HG02938 (cell line): Measurements from ENCODE around the gene MT1B.

ENCODE experiments used
- ATAC-seq: cut with Tn5 transposase; IDR thresholded peaks from one replicate; pipeline ENCODE4 v1.9.1; 2021; ENCODE audit warnings: mild to moderate bottlenecking, moderate library complexity; ENCODE audit not compliant: unreplicated experiment

MT1B gene

DNA sequence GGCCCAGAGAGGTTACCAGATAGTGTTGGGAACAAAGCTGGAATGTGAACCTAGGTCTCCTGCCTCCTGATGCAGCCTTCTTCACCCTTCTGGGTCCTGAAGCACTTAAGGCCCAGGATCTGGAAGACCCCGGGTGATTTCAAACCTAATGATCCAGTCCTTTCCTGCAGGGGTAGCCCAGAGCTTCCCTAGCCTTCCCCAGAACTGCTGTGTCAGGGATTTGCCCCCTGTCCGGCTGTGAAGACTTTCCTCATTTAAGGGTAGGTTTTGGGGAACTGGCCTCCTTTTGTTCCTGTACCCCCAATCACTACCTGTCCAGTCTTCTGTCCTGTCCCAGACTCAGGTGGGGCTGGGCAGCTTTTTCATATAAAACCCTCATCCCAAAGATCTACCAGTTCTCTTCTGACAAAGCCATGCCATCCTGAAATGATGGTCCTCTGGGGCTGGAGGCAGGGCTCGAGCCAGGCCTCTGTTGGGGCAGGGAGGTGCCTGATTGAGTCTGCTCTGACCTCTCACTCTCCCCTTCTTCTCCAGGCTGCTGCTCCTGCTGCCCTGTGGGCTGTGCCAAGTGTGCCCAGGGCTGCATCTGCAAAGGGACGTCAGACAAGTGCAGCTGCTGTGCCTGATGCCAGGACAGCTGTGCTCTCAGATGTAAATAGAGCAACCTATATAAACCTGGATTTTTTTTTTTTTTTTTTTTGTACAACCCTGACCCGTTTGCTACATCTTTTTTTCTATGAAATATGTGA, 31.9 kb downstream of the MT1B start:
- no peak for ATAC-seq

DNA sequence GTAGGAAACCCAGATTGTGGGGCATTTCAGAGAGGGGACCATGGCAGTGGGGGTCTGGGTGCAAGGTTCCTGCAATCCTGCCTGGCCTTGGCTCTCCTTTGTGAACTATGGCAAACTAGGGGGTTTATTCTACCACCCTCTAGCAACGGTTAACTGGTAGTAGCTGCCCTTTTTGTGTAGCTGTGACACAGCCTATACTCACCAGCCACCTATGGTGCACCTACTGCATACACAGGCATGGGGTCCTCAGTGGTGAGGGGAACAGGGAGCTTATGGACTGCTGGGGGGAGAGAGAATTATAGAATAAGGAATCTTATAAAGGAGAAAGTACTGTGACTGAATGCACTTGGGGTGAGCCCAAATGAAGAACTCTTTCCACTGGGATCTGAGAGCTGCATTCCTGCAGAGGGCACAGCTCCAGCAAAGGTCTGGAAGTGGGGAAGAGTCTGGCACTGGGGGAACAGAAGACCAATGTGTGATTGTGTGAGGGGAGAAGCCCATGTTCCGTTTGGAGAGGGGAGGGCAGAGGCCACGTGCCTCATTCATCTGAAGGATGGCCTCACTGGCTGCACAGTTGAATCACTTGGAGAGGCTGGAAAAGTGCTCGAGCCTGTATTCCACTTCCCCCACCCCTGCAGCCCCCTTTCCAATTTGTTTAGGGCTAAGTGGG, 32.7 kb downstream of the MT1B start:
- no peak for ATAC-seq

DNA sequence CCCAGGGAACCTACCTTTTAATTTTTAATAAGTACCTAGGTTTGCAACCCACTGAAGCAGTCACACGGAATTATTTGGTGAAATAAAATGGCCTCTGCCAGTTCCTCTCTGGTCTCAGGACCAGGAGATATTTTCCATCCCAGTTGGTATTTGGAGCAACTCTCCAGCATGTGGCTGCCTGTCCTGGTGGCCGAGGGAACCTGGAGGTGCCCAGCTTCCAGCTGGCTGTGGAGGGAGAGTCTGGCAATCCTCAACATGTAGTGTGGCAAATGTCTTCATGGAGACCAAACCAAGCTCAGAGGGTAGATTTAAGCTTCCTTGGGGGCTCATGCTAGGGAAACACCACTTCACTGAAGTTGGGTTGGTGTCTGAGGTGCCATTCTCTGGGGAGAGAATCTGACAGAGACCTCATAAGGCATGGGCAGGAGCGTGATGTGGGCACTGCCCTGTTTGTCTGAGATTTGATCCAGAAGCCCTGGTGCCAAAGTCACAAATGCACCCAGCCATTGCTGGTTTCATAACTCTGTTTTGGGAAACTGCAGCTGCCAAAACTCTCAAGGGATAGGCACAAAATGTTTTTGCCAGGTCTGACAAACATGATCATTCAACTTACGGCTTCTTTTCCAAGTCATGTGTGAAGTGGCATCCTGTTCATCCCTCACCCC, 33.4 kb downstream of the MT1B start:
- no peak for ATAC-seq

- ATAC-seq: no peak
Observed at GRCh38 chr16:56686758-56687157, 35.1 kb downstream of the MT1B start.

GRCh38 chr16:56688762-56689161, 37.1 kb downstream of the MT1B start:
- no peak for ATAC-seq

- no peak for ATAC-seq
Observed at GRCh38 chr16:56689171-56689570, 37.5 kb downstream of the MT1B start.

DNA sequence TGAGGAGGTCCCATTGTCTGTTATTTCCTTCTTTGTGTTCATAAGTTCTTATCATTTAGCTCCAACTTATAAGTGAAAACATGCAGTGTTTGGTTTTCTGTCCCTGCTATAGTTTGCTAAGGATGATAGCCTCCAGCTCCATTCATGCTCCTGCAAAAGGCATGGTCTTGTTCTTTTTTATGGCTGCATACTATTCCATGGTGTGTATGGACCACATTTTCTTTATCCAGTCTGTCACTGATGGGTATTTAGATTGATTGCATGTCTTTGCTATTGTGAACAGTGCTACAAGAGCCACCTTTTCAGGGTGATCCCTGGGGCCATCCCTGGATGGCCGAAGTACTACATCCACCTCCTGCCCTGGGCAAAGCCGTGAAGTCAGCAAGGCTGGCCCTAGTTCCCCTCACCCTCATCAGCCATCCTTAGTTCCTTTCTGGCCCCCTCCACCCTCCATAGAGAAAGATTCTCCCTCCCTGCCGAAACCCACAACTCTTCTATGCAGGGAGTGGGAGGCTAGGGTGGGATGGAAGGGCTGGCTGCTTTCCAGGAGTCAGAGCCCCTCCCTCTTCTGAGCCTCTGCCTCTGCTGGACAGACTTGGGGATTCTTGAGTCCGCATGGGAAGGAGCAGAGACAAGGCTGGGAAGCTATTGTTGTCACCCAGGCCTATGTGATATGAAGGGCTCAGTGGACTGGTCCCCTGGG, 38.9 kb downstream of the MT1B start:
- ATAC-seq: no peak

GRCh38 chr16:56691885-56692284, 40.2 kb downstream of the MT1B start:
- no peak for ATAC-seq

- ATAC-seq: no peak
Observed at GRCh38 chr16:56695246-56695645, 43.6 kb downstream of the MT1B start.

DNA sequence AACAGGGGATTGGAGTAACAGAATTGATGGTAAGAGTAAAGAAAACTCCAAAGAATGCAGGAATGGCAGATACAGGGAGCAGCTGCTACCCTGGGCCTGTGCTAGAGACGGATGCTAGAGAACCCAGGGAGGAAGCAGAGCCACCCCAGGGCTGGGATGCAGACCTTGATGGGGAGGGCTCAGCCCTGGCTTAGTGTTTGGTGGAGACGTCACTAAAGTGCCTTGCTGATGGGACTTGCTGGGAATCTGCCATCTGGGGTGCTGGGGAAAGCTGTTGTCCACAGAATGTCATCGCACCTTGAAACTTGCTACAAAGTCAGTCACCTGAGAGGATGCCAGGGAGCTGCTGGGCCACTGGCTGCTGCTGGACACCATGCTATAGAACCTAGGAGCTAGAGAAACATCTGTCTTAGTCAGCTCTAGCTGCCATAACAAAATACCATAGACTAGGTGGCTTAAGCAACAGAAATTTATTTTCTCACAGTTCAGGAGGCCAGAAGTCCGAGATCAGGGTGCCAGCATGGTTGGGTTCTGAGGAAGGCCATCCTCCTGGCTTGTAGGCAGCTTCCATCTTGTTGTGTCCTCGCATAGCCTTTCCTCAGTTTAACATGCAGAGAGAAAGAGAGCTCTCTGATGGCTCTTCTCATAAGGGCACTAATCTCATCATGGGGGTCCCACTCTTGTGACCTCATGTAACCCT, 45.9 kb downstream of the MT1B start:
- no peak for ATAC-seq

GRCh38 chr16:56700195-56700594, 48.5 kb downstream of the MT1B start:
- ATAC-seq: no peak

- ATAC-seq: no peak
Observed at GRCh38 chr16:56700631-56701030, 48.9 kb downstream of the MT1B start.

DNA sequence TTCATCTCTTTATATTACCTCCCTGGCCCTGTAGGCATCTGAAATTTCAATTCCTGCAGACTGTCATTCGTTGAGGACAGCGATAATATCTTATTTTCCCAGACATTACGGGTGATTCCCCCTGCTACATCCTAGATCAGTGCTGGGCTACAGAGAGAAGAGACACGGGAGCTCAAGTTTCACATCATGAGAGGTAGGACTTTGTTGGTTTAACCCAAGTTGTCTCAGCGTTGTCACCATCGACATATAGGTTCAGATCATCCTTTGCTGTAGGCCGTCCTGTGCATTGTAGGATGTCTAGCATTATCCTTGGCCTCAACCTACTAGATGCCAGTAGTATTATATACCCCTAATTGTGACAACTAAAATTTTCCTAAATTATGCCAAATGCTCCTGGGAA, 49.8 kb downstream of the MT1B start:
- no peak for ATAC-seq
